WERI-Rb-1 (cell line): ENCODE results near the gene NFKBIA.
"Not testable (repeated sequence)": the region's sequence is repeated elsewhere in the genome, so short reads cannot be mapped to it uniquely, and the experiment has no call there.

Experiments used
- DNase-seq: peaks from one replicate; pipeline ENCODE4 v3.0.0-alpha.2; 2020
- H3K27ac ChIP-seq: fragments of 250-450 bp; sonication (Bioruptor Pico); 2 replicates; pipeline ENCODE4 v1.5.1; 2020; ENCODE audit warnings: mild to moderate bottlenecking, moderate library complexity
- H3K27me3 ChIP-seq: fragments of 250-450 bp; sonication (Bioruptor Pico); 2 replicates; pipeline ENCODE4 v1.5.1; 2021; ENCODE audit warnings: mild to moderate bottlenecking, low read depth, moderate library complexity; ENCODE audit not compliant: insufficient read depth, severe bottlenecking
- H3K36me3 ChIP-seq: fragments of 250-450 bp; sonication (Bioruptor Pico); 2 replicates; pipeline ENCODE4 v1.5.1; 2020; ENCODE audit warnings: mild to moderate bottlenecking, moderate library complexity
- H3K4me3 ChIP-seq: 2 replicates; pipeline ENCODE4 v1.5.1; 2011; ENCODE audit warnings: low read depth, mild to moderate bottlenecking, control low read depth, low read length
- H3K9me3 ChIP-seq: fragments of 250-450 bp; sonication (Bioruptor Pico); 2 replicates; pipeline ENCODE4 v1.5.1; 2021; ENCODE audit warnings: mild to moderate bottlenecking, moderate library complexity; ENCODE audit not compliant: severe bottlenecking
- CTCF ChIP-seq: IDR thresholded peaks from 2 replicates; pipeline ENCODE4 v1.5.1; 2011; ENCODE audit warnings: low read depth, mild to moderate bottlenecking, control low read depth, inconsistent platforms, low read length

NFKBIA gene

GRCh38 chr14:35365130-35366055 is 39.2 kb downstream of the NFKBIA start:
- DNase-seq = no peak
- TF ChIP-seq CTCF = no peak
- H3K36me3 ChIP-seq = no peaks in the 10 kb centered on the region
- H3K27ac ChIP-seq = no peak overlapping the region
- H3K4me3 ChIP-seq = no peak overlapping the region
- H3K9me3 ChIP-seq = no peaks in the 10 kb centered on the region
- no peaks in the 10 kb centered on the region for H3K27me3 ChIP-seq

GRCh38 chr14:35362911-35363374 is 41.6 kb downstream of the NFKBIA start:
- no peak for TF ChIP-seq CTCF
- Histone ChIP-seq H3K9me3 (no peaks in the 10 kb centered on the region), H3K4me3 (no peak overlapping the region), H3K36me3 (no peaks in the 10 kb centered on the region), H3K27me3 (no peaks in the 10 kb centered on the region), H3K27ac (no peak overlapping the region)
- DNase-seq = no peak

- no peak for DNase-seq
- TF ChIP-seq CTCF = no peak
- Histone ChIP-seq H3K4me3 (no peak overlapping the region), H3K27me3 (no peaks in the 10 kb centered on the region), H3K27ac (no peak overlapping the region), H3K9me3 (no peaks in the 10 kb centered on the region), H3K36me3 (no peaks in the 10 kb centered on the region)
Measured at GRCh38 chr14:35362450-35362849, 42.1 kb downstream of the NFKBIA start.

- Histone ChIP-seq H3K9me3 (no peaks in the 10 kb centered on the region), H3K27ac (no peak overlapping the region), H3K36me3 (no peaks in the 10 kb centered on the region), H3K27me3 (no peaks in the 10 kb centered on the region), H3K4me3 (no peak overlapping the region)
- DNase-seq = no peak
- TF ChIP-seq CTCF = no peak
Measured at GRCh38 chr14:35361141-35361480, 43.4 kb downstream of the NFKBIA start.

- H3K27ac ChIP-seq, H3K27me3 ChIP-seq, DNase-seq, H3K9me3 ChIP-seq, H3K4me3 ChIP-seq, H3K36me3 ChIP-seq: not testable (repeated sequence)
Measured at GRCh38 chr14:35359655-35360054, 44.9 kb downstream of the NFKBIA start.

GRCh38 chr14:35355981-35356841 is 48.3 kb downstream of the NFKBIA start:
- Histone ChIP-seq H3K9me3 (no peaks in the 10 kb centered on the region), H3K27me3 (no peaks in the 10 kb centered on the region), H3K27ac (no peak overlapping the region), H3K36me3 (no peaks in the 10 kb centered on the region), H3K4me3 (no peak overlapping the region)
- TF ChIP-seq CTCF = no peak
- DNase-seq = no peak

GRCh38 chr14:35355235-35355634 is 49.3 kb downstream of the NFKBIA start:
- DNase-seq, H3K4me3 ChIP-seq, H3K36me3 ChIP-seq, H3K27ac ChIP-seq, H3K27me3 ChIP-seq, H3K9me3 ChIP-seq: not testable (repeated sequence)
